Hematopoietic multipotent progenitor cell treated with erythropoietin and hydrocortisone succinate and interleukin-3 and kit ligand, for 8 days (in vitro differentiated cells): ENCODE measurements around the gene IQGAP3.

ENCODE experiments used
- DNase-seq: peaks from one replicate; pipeline ENCODE4 v3.0.0-alpha.2; 2015

IQGAP3 gene

GRCh38 chr1:156493154-156493631 lies 79.2 kb downstream of the IQGAP3 start:
- no peak for DNase-seq

- peak; percentile 81 for DNase-seq
These were observed 79.7 kb downstream of the IQGAP3 start for GRCh38 chr1:156492591-156493080.

DNA sequence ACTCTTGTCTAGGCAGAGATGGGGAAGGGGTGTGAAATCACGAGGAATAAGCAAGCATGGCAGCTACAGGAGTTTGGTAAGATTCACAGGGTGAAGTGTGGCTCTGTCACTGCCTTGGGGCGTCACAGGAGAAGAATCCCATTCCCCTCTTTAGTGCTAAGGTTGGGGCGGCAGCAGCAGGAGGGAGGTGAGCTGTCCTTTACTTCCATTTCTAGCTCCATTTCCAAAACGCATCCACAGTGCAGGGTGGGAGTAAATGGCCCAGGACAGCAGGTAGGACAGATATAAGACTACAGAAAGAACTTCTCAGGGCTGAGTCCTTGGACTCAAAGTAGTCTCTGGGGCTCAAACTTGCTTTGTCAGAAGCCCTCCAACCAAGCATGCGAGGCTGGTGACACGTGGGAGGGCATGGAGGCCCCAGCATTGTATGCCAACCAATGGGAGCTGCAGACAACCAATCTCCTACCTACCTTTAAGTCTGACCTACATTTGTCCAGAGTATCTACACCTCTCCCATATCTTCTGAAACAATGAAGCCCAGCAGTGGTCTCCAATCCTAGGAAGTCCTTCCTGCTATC lies 80.3 kb downstream of the IQGAP3 start:
- DNase-seq: no peak

DNA sequence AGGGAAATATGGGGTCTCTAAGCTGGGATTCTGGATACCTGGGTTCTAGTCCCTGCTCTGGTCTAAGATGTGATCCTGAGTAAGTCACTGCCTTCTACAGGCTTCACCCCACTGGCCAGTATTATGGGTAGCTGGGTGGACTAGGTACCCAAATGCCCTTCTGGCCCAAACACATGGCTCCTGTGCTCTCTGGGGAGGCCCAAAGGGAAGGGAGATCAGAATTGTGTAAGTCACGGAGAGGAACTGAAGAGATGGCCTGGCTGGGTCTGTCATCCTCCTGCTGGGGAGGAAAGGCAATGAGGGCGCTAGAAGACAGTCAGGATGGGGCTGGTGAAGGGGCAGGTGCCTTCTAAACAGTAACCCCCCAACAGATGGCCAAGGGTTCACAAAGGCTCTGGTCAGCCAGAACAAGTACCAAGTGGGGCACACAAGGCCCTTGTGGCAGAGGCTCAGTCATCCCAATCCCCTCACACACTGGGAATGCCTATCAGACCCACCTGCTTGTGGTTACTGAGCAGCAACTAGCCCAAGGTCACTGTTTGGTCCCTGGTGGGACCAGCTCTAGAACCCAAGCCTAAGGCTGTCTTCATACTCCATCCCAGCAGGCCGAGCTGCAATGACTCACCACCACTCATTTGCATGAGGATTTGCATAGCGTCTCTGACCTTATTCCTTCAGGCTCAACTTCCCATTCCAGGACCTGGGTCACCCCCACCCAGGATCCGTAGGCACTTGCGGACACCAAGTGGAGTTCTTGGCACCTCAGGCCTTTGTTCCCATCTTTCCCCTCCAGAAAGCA lies 81.0 kb downstream of the IQGAP3 start:
- no peak for DNase-seq

DNA sequence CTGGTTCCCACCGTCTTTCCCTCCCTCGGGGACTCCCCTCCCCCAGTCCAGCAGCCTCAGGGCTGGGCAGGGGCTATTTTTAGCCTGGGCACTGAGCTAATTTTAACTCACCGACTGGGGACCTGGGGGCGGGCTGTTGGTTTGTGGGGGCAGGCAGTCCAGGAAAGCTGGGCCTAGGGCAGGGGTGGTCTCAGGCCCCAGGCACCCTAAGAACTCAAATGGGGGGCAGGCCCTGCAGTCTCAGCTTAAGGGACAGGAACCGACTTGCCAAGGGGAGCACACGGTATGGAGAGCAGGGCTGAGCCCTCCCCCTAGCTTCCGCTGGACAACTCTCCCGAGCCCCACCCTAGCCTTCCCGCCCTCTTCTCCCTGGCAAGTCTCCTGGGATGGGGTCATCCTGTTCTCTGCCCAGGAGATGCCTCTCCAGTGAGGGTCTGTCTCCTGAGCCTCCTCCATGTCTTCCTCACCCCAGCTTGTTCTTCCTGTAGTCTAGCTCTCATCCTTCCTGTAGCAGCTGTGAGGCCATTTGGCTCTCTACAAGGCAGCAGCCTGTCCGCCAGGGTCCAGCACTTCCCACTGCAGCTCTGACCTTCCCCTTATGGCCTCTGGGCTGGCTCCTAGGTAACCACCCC lies 81.8 kb downstream of the IQGAP3 start:
- no peak for DNase-seq

DNA sequence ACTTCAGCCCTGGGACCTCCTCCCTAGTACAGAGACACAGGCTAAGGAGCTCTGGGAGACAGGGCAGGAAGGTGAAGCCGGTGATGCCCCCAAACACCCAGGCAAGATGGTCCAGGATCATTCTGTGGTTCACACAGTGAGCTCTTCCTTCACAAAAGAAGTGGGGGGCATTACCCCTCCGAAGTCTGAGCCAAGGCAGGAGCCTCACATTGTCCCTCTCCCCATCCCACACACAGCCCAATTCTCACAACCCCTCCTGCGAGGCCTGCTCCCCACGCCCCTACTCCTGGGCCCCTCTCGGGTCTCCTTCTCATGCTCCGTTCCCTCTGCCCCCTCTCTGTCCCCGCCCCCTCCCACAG lies 82.5 kb downstream of the IQGAP3 start:
- no peak for DNase-seq

DNA sequence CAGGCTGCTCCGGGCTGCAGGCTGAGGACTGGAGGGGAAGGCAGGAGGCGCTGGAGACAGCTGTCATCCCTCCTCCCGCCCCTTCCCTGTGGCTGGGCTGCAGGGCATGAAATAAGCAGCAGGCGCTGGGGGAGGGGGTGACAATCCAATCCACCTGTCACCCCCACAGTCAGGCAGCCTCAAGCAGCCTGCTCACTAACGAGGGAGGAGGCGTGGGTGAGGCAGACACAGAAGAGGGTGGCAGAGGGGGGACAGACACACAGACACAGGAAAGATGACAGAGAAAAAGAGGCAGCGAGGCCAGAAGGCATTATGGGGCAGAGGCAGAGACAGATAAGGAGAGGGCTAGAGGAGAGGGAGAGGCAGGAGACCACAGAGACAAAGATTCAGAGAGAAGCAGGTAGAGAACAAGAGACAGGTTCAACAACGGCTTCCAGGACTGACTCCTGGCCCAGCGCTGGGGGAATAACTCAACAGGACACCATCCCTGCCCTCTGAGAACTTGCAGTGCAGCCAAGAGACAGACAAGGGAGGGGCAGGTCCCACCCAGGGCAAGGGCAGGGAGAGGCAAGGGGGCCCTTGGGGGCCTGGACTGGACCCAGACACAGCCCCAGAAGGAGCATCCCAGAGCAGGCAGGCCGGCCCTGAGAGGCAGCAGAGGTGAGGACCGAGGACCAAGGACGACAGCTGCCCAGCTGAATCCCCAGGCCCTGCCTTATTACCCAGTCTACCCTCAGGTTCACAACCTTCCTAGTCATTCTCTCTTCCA lies 83.0 kb downstream of the IQGAP3 start:
- DNase-seq: peak; percentile 73

DNA sequence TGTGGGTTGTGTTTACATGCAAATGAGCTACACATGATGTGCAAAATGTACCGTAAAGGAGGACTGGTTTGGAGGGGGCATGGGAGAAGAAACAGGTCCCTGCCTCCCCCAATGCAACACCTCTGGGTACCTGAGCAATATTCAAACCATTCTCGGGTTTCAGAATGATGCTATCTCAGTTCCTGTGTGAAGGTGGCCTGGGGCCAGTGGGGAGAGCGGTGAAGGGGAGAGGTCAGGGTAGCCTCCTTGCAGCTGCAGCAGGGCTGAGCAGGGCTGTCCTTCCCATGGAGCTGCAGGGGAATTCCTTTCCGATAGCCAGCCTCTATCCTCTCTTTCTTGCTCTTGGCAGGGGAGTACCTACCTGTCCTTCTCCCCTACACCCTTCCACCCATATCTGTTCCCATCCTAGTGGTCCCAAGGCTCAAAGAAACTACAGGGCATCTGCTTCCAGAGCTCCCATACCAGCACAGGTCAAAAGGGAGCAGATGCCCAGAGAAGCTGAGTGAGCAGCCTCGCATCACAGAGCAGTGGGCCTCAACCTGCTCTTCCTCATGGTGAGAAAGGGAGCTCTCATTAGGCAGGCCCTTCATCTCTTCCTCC lies 83.7 kb downstream of the IQGAP3 start:
- DNase-seq: no peak

GRCh38 chr1:156487862-156488261 lies 84.5 kb downstream of the IQGAP3 start:
- DNase-seq: no peak

- DNase-seq: no peak
These were observed 85.7 kb downstream of the IQGAP3 start for GRCh38 chr1:156486421-156487344.

DNA sequence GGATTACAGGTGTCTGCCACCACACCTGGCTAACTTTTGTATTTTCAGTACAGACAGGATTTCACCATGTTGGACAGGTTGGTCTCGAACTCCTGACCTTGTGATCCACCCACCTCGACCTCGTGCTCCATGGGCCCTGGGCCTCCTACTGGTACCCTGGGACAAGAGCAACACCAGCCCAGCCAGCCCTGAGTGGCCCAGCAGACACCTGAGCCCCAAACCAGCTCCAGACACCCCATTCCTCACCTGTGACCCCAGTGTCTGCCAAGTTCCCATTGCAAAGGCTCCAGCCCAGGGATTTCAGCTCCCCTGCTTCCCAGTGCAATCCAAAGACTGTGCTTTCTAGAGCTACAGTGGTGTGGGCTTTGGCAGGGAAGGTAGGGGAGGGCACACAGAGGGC lies 86.4 kb downstream of the IQGAP3 start:
- no peak for DNase-seq

DNA sequence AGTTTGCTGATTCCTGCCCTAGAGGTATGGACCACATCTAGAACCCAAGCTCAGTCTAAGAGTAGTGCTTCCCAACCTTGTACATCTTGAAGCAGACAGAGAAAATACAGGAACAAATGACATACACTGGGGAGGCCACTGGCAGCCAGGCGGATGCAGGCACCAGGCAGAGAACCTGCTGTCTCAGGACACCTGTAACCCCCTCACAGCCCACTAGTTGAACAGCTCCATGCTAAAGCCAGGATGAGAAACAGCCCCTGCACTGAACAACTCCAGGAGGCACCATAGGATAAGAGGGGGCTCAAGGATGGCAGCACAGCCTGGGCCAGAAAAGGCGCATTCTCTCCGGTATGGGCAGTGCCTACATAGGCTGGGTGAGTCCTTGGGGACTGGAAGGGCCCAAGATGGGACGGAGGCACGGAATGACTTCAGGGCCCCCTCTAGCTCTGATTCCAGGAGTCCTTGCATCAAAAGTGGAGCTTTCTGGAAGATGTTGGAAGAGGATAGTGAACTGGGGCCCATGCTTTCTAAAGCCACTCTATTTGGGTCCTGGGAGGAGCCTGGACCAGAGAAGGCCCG lies 87.8 kb downstream of the IQGAP3 start:
- DNase-seq: no peak

DNA sequence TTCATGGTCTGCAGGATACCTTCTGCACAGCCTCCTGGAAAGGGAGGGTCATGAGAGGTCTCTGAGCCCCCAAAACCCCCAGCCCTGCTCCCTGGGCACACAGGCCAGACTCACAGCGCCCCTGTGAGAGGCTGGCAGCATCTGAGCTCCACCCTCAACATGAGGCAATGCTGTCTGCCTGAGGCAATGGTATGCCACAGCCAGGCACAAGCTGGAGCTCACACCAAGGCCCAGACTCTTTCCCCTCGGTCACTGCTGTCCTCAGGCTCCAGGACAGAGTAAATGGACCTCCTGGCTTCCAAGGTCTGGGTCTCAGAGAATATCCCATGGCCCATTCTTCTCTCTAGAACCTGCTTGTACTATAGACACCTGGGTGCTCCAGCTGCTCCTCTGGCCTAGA lies 89.0 kb downstream of the IQGAP3 start:
- DNase-seq: no peak

GRCh38 chr1:156482276-156482675 lies 90.1 kb downstream of the IQGAP3 start:
- DNase-seq: no peak

DNA sequence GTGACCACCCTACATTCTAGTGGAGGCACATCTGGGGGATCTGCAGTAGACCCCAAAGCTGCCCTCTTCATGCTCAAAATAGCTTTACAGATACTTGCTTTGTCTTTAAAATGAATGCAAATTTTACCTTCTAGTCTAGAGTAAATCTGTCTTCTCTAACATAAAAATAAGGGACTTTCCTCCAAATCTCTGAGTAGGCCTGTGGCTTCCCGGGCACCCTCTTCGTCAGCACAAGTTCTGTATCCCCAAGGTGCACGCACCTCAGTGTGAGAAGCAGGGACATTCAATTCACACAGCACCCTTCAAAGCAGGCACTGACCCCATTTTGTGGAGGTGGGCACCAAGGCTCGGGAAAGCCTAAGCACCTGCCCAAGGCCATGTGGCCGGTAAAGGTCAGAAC lies 90.8 kb downstream of the IQGAP3 start:
- DNase-seq: no peak

GRCh38 chr1:156480411-156481192 lies 91.8 kb downstream of the IQGAP3 start:
- peak; percentile 65 for DNase-seq

GRCh38 chr1:156480016-156480370 lies 92.4 kb downstream of the IQGAP3 start:
- peak; percentile 47 for DNase-seq

DNA sequence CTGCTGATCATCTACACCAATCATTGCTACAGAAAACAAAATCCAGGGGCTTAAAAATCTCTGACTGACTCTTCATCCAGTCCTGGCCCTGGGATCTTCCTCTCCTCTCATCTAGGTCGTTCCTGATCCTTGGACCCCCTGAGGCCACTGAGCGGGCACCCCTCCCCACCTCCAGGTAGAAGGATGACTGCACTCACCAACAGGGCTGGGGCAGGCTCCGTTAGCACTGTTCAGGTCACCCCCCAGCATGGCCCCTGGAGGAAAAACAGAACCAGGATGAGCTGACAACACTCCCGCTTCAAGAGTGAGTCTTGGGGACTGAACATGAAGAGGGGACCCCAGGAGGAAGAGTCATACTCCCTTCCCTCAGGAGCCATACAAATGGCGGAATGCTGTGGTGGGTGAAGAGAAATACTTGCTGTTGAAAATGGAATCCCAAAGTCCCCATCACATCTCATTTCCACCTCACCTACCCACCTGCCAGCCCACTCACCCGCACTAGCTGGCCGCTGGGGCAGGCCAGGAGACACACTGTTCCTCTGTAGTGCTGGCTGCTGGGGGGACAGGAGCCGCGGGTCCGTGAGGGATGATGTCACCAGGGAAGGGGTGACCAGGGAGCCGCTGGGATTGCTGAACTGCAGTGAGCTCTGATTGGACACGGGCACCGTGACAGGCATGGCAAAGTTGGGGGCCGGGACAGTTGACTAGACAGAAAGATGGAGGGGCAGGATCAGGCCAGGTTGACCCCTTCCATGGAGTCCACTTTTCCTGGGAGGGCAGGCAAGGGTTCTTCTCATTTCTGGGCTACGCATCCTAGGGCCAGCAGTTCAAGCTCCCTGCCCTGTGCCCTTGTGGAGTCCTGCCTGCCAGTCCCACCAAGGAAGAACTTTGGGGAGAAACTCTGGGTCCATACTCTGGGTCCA lies 93.0 kb downstream of the IQGAP3 start:
- DNase-seq: no peak

GRCh38 chr1:156478250-156478627 lies 94.1 kb downstream of the IQGAP3 start:
- no peak for DNase-seq
